ENCODE measurements around the gene OPALIN. TPM values are rescaled to one million over a fixed set of nuclear protein-coding genes. Genes with fewer than 3 reads are reported as not detected.

OPALIN gene
- total RNA-seq, 4 donors from 2014 or later: not detected

DNA sequence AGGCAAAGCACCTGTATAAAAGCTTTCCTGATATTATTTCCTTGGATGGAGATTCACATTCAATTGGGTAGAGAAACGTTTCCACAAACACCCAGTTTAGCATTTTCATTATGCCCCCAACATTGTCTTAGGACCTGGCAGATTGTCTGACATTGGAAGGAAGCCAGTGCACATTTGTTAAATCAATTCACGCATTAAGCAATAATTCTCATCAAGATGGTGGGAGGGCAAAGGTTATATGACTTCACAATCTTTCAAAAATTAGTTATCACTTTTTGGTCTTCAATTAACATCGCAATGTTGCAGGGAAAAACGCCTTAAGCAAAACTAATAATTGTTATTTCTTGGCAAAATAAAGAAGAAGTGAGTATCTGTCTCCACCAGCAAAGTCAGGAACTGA lies 16.4 kb downstream of the OPALIN start:
- H3K4me1 ChIP-seq: no peaks in the 10 kb centered on the region
- TF ChIP-seq, protein P1, sequence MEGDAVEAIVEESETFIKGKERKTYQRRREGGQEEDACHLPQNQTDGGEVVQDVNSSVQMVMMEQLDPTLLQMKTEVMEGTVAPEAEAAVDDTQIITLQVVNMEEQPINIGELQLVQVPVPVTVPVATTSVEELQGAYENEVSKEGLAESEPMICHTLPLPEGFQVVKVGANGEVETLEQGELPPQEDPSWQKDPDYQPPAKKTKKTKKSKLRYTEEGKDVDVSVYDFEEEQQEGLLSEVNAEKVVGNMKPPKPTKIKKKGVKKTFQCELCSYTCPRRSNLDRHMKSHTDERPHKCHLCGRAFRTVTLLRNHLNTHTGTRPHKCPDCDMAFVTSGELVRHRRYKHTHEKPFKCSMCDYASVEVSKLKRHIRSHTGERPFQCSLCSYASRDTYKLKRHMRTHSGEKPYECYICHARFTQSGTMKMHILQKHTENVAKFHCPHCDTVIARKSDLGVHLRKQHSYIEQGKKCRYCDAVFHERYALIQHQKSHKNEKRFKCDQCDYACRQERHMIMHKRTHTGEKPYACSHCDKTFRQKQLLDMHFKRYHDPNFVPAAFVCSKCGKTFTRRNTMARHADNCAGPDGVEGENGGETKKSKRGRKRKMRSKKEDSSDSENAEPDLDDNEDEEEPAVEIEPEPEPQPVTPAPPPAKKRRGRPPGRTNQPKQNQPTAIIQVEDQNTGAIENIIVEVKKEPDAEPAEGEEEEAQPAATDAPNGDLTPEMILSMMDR (IDR thresholded peaks at IDR 0.05): no peak
- no peak for TF ChIP-seq POLR2A (IDR thresholded peaks at IDR 0.05)
- H3K36me3 ChIP-seq: no peaks in the 10 kb centered on the region
- H3K27ac ChIP-seq: no peak overlapping the region
- peaks cover 0 to 5% (median 0%) of the 10 kb centered on the region in 4 donors for H3K9me3 ChIP-seq
- DNase-seq: no peak
- no peak overlapping the region for H3K4me3 ChIP-seq
- H3K27me3 ChIP-seq: no peaks in the 10 kb centered on the region

DNA sequence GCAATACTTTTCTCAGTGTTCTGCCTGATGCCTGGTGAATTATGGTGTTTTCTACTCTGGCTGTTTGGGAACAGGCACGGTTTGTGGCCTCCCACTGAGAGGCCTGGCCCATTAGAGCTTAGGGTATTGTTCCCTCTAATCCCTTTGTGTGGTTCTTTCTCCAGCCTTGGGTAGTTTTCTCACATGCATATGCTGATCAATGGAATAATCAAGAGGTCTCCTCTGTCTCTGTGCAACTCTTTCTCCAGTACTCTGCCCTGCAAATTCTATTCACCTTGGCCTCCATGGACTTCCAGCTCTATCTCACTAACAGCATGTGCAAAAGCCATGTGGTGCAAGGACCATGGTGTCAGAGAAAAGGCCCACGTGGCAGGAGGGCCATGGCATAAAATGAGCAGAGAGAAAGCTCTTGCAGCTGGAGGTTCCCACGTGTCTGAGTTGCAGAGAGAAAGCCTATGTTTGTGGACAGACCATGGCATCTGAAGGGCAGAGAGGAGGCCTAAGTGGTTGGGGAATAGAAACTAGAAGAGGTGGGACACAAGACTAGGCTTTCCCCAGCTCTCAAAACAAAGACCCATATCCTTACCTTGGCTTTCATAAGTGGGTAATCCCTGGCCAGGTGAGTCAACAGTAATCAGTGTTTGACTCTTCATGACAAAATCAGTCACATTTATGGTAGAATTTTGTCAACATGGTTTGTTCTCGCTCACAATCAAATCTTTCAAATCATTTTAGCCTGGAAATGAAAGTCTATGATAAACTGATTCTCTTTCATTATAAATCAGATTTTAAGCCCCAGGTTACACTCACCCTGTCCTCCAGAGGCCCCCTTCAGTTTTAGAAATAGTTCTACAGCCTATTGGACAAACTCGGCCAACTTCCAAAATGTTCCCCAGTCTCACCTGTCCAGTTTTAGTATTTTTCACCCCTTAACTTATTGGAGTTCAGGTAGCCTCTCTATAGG lies 17.3 kb downstream of the OPALIN start:
- H3K36me3 ChIP-seq: no peaks in the 10 kb centered on the region
- peaks cover 0 to 5% (median 0%) of the 10 kb centered on the region in 4 donors for H3K9me3 ChIP-seq
- no peak for DNase-seq
- TF ChIP-seq, protein P1 (IDR thresholded peaks at IDR 0.05): no peak
- no peak for TF ChIP-seq POLR2A (IDR thresholded peaks at IDR 0.05)
- H3K27ac ChIP-seq: no peak overlapping the region
- H3K4me1 ChIP-seq: no peaks in the 10 kb centered on the region
- no peak overlapping the region for H3K4me3 ChIP-seq
- H3K27me3 ChIP-seq: no peaks in the 10 kb centered on the region

DNA sequence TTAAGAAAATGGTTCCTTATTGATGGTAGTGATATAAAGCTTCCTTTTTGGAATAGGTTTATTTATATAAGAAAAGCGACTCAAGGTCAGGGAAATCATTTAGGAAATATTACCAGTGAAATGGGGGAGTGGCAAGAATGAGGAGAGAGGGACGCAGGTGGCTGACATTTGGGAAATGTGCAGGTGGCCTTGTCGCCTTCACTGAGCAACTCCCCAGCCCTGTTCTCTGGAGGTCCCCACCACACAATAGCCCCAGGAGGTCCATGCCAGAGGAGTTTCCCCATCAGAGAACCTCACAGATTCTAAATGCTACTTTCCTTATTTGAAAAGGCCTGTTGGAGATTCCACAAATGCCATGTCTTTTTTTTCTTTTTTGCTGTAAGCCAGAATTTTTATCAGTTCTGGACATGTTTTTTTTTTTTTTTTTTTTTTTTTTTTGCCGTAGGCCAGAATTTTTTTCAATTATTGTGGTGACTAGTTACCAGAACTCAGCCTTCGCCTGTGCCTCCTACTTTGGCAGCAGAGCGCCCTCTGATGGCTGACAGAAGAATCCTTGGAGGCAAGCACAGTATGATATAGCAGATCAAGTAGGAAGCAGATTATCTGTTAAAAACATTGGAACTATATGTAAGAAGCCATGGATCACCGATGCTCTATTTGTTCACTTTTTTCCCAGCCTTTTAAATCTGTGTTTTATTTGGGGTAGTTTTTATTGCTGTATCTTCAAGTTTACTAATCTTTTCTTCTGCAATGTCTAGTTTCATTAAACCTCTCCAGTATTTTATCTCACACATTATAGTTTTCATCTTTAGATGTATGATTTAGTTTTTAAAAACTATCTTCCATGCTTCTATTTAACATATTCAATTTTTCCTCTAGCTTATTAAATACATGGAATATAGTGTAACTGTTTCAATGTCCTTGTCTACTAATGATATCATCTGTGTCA lies 18.6 kb downstream of the OPALIN start:
- no peaks in the 10 kb centered on the region for H3K36me3 ChIP-seq
- H3K4me1 ChIP-seq: no peaks in the 10 kb centered on the region
- DNase-seq: peak in 2 of 3 donors; percentile 54 to 76
- no peak overlapping the region for H3K4me3 ChIP-seq
- no peaks in the 10 kb centered on the region for H3K27me3 ChIP-seq
- TF ChIP-seq, protein P1 (IDR thresholded peaks at IDR 0.05): peak in 5 of 6 experiments; percentile 24 to 71 (median 60)
- no peak for TF ChIP-seq POLR2A (IDR thresholded peaks at IDR 0.05)
- H3K27ac ChIP-seq: no peak overlapping the region
- no peaks in the 10 kb centered on the region for H3K9me3 ChIP-seq

DNA sequence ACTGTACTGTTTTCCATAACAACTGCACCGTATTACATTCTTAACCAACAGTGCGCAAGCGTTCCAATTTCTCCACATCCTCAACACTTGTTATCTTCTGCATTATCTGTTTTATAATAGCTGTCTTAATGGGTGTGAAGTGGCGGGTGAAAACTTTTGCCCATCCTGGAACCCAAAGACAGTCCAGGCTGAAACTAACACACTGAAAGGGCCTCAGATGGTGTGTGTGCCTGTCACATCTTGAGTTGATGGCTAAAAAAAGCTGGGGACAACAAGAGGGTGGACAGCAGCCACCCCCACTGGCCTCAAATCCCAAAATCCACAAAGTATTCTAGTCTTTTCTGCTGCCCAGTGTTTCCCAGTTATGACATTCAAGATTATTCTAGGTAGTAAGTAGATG lies 19.4 kb downstream of the OPALIN start:
- no peak for DNase-seq
- no peak overlapping the region for H3K27ac ChIP-seq

More for the DNA sequence above, 19.4 kb downstream of the OPALIN start:
- no peaks in the 10 kb centered on the region for H3K9me3 ChIP-seq
- no peaks in the 10 kb centered on the region for H3K4me1 ChIP-seq
- no peaks in the 10 kb centered on the region for H3K36me3 ChIP-seq
- no peaks in the 10 kb centered on the region for H3K27me3 ChIP-seq
- no peak overlapping the region for H3K4me3 ChIP-seq
- no peak for TF ChIP-seq POLR2A (IDR thresholded peaks at IDR 0.05)
- TF ChIP-seq, protein P1 (IDR thresholded peaks at IDR 0.05): no peak
